HG02759 (cell line): ENCODE measurements around the gene ACP7.
"Not testable (repeated sequence)": the region's sequence is repeated elsewhere in the genome, so short reads cannot be mapped to it uniquely, and the experiment has no call there.

ENCODE experiments used
- ATAC-seq: cut with Tn5 transposase; IDR thresholded peaks from one replicate; pipeline ENCODE4 v1.9.1; 2021; ENCODE audit warnings: mild to moderate bottlenecking, moderate library complexity; ENCODE audit not compliant: unreplicated experiment

The ACP7 gene

GRCh38 chr19:39130337-39131254 lies 46.4 kb downstream of the ACP7 start:
- ATAC-seq = no peak

- ATAC-seq = no peak
These were observed 47.1 kb downstream of the ACP7 start for GRCh38 chr19:39131255-39131755.

GRCh38 chr19:39132344-39132969 lies 48.3 kb downstream of the ACP7 start:
- no peak for ATAC-seq

GRCh38 chr19:39133431-39134270 lies 49.5 kb downstream of the ACP7 start:
- ATAC-seq = no peak

GRCh38 chr19:39135701-39136100 lies 51.5 kb downstream of the ACP7 start:
- no peak for ATAC-seq

- no peak for ATAC-seq
These were observed 52.2 kb downstream of the ACP7 start for GRCh38 chr19:39136225-39136940.

GRCh38 chr19:39137131-39137530 lies 53.0 kb downstream of the ACP7 start:
- no peak for ATAC-seq

GRCh38 chr19:39138221-39139211 lies 54.3 kb downstream of the ACP7 start:
- no peak for ATAC-seq

GRCh38 chr19:39139305-39139874 lies 55.2 kb downstream of the ACP7 start:
- ATAC-seq = no peak

GRCh38 chr19:39139971-39140453 lies 55.8 kb downstream of the ACP7 start:
- no peak for ATAC-seq

- ATAC-seq = no peak
These were observed 56.4 kb downstream of the ACP7 start for GRCh38 chr19:39140594-39140993.

- ATAC-seq = no peak
These were observed 57.8 kb downstream of the ACP7 start for GRCh38 chr19:39141929-39142328.

- no peak for ATAC-seq
These were observed 58.5 kb downstream of the ACP7 start for GRCh38 chr19:39142630-39143029.

- ATAC-seq = not testable (repeated sequence)
These were observed 59.7 kb downstream of the ACP7 start for GRCh38 chr19:39143757-39144289.

- no peak for ATAC-seq
These were observed 60.3 kb downstream of the ACP7 start for GRCh38 chr19:39144290-39145071.

GRCh38 chr19:39145180-39145953 lies 61.2 kb downstream of the ACP7 start:
- no peak for ATAC-seq

- no peak for ATAC-seq
These were observed 61.9 kb downstream of the ACP7 start for GRCh38 chr19:39146091-39146490.
